ENCODE results near the gene TTF2.

DNA sequence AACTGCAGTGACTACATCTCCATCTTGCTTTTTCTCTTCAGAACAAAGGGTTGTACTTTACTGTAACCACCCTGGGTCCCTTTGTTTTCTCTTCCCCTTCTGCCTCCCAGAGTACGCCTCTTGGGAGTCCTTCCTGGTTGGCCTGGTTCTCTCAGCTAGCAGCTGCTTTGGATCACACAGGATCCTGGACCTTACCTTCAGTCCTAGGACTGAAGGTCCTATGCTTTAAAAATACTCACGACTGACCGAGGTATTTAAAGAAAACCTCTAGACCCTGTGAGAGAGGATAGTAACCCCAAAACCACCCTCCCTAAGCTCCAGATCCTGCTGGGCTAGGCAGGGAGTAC lies 56.6 kb downstream of the TTF2 start:
- TF ChIP-seq CTCF (IDR thresholded peaks at IDR 0.05; ENCODE audit: borderline replicate concordance, extremely low read depth, low read length, poor library complexity, severe bottlenecking) = no peak
- TF ChIP-seq EZH2 (IDR thresholded peaks at IDR 0.05; ENCODE audit: borderline replicate concordance, low read depth, low read length, severe bottlenecking) = no peak

All from DND-41 (cell line).